GM21528 (cell line): ENCODE data around the gene FOXP2.

Source experiments
- ATAC-seq: cut with Tn5 transposase; IDR thresholded peaks from one replicate; pipeline ENCODE4 v1.9.1; 2021; ENCODE audit warnings: mild to moderate bottlenecking, moderate library complexity; ENCODE audit not compliant: unreplicated experiment, low FRiP score

The FOXP2 gene

DNA sequence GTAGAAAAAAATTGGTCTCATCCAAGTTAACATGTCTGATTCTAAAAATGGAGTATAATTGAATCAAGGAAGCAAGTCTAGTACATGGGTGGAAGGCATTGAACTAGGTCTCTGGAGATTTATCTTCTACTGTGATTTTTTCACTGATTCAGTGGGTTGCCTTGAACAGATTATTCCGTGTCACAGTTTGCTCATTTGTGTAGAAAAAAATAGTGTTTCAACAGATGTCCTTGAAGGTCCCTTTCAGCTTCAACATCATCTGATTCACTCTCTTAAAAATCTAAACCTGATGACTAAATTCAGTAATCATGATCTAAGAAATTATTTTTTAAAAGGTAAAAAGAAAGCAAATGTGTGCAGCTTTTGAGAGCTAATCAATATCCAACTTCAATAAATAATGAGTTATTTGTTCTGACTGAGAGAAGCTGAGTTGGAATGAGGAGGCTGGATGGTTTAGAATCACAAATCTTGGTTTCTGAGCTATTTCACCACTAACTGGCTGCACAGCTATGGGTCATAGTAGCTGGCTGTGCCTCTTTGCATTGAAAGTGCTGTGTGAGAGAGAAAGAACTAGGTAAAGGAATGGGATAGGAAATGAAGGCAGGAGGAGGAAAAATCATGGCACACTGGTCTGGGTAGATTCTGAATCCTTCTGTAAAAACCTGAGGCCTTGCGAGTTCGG, 285.8 kb downstream of the FOXP2 start:
- ATAC-seq, result no peak

DNA sequence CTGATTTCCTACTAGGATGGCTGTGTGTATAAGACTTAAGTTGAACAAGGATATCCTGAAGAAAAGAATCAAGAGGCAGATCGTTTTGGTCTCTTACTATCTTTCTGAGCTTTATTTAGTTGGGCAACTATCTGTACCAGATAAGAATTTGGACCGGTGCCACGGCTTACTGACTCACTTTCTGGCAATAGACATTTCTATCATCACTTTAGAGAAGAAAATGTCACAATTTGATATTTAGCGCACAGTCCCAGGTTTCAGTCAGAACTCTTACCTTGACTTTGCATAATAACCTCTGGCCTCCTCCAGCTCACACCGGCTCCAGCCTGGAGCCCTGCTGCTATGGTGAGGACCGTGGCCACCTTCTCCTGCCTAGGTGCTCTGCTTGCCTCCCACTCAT, 289.1 kb downstream of the FOXP2 start:
- no peak for ATAC-seq

- ATAC-seq, result no peak
Observed at GRCh38 chr7:114708646-114709045, 294.0 kb downstream of the FOXP2 start.

DNA sequence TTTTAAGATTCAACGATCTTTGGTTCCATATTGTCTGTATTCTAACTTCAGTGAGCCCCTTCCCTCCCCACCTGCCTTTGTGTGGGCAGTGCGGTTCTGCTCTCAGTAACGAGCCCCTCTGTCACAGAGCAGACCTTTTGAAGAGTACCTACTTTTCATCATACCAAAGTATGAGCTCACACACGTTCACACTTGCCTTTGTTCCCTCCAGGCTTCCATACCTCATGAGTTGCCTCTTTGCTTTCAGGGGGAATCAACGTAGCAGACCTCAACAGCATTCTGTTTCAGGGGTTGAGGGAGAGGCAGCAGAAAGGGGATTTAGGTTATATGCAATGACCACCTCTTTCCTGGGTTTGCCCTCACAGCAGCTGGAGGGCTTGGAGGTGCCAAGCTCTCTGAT, 295.9 kb downstream of the FOXP2 start:
- no peak for ATAC-seq

GRCh38 chr7:114711241-114711640, 296.6 kb downstream of the FOXP2 start:
- no peak for ATAC-seq

GRCh38 chr7:114715907-114716306, 301.3 kb downstream of the FOXP2 start:
- ATAC-seq, result no peak

DNA sequence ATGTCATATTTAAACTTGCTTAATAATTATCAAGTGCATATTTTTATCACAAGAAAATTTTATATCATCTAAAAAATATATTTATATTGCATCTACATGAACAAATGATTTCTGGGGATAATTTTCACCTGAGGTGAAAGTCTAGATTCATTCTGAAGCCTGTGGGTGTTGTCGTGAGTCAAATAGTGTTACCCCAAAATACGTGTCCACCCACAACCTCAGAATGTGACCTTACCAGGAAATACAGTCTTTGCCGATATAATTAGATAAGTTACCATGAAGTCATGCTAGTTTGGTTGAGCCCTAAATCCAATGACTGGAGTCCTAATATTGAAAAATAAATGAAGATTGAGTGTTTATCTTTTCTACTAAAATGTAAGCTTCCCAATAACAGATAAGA, 304.2 kb downstream of the FOXP2 start:
- ATAC-seq, result no peak

DNA sequence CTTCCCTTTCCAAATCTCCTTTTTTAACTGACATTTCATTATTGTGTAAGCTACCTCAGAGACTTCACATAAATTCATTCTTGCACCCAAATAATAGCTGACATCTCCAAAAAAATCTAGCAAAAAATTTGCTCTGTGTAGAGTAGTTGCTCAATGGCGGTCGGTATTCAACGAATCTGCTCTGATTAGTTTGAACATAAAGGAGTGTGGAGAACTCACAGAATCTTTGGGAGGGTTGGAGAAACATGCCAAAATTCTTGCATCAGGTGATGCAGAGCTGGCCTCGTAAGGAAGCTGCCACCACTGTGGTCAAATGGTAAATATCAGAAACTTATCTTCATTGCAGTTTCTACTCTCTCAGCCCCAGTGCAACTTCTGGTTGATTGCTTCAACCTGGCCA, 306.1 kb downstream of the FOXP2 start:
- ATAC-seq, result no peak

GRCh38 chr7:114722562-114722961, 307.9 kb downstream of the FOXP2 start:
- ATAC-seq, result no peak

- ATAC-seq, result no peak
Observed at GRCh38 chr7:114723308-114723707, 308.7 kb downstream of the FOXP2 start.

- ATAC-seq, result no peak
Observed at GRCh38 chr7:114740095-114740494, 325.5 kb downstream of the FOXP2 start.

- no peak for ATAC-seq
Observed at GRCh38 chr7:114740941-114741340, 326.3 kb downstream of the FOXP2 start.

DNA sequence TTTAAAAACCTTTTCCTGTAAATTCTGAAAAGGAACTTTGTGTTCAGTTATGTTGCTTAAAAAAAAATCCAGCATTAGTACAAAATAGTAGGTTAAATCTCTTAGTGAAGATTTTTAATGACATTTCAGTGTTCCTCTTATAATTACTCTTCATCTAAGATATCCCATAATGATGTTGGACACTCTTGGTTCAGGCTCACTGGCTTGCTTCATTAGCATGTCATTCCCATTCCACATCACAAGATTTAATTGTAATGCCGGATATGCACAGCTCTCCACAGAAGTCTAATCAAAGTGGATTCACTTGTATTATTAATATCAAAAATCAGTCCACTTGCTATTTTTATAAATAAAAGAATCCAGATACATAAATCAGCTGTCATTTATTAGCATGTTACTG, 327.3 kb downstream of the FOXP2 start:
- no peak for ATAC-seq
